ENCODE data around the gene PTK6.

GRCh38 chr20:63499338-63499969 is 37.7 kb downstream of the PTK6 start:
- TF ChIP-seq, protein P1, sequence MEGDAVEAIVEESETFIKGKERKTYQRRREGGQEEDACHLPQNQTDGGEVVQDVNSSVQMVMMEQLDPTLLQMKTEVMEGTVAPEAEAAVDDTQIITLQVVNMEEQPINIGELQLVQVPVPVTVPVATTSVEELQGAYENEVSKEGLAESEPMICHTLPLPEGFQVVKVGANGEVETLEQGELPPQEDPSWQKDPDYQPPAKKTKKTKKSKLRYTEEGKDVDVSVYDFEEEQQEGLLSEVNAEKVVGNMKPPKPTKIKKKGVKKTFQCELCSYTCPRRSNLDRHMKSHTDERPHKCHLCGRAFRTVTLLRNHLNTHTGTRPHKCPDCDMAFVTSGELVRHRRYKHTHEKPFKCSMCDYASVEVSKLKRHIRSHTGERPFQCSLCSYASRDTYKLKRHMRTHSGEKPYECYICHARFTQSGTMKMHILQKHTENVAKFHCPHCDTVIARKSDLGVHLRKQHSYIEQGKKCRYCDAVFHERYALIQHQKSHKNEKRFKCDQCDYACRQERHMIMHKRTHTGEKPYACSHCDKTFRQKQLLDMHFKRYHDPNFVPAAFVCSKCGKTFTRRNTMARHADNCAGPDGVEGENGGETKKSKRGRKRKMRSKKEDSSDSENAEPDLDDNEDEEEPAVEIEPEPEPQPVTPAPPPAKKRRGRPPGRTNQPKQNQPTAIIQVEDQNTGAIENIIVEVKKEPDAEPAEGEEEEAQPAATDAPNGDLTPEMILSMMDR (IDR thresholded peaks at IDR 0.05), result no peak
- TF ChIP-seq POLR2A (IDR thresholded peaks at IDR 0.05), result no peak
